Ecto neural progenitor cell (in vitro differentiated cells): ENCODE measurements around the gene LAMA4.
"Not testable (repeated sequence)": the region's sequence is repeated elsewhere in the genome, so short reads cannot be mapped to it uniquely, and the experiment has no call there.

Experiments used
- DNase-seq: peaks from one replicate; pipeline ENCODE4 v3.0.0-alpha.2; 2018; ENCODE audit warnings: low spot score

LAMA4 gene

DNA sequence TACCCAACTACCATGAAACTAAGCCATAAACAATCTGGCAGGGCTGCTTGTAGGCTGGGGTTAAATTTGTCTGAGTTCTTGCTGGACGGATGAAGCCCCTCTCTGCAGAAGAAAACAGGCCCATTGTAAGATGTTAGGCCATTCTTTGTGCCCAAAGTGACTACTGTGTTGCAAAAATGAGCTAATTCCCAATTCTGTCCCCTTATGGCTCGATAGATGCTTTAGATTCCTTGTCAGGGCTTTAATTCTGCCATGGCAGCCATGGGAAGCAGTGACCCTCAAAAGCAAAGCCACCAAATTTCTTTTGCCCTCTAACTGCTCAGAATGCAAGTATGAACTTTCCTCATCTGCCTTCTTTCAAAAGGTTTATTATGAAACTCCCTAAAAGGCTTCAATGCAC is 45.2 kb downstream of the LAMA4 start:
- DNase-seq, result no peak

DNA sequence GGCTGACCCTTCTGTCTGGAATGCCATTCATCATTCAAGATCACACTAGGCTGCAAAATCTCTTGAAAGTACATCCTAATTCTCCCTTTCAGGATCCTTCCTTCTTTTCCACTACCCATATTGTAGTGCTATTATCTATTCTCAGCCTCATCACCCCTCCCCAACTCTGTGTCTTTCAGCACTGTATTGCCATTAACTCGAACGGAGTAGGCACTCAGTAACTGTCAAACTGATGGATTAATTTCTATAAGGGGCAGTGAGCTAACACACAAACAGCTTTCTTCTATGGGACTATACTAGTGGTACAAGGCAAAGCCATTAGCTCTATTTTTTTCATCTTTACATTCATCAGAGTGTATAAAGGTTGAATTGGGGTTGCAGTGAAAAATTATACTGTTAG is 46.6 kb downstream of the LAMA4 start:
- DNase-seq, result no peak

DNA sequence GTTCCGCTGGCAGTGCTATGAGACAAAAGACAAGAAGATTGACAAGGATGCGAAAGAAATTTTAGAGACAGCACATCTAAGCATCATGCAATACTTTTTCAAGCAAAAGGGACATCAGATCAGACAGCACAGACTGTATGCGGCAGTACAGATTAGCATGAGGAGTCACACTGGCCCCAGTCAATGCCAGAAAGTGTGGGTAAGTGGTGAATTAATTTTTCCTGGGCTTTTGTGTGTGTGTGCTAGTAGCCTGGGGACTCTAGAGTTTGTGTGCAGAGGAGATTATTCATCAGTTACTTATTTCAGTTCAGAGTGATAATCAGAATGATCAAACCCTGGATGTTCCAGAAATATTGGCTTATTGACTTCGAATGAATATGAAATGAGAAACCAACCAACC is 47.2 kb downstream of the LAMA4 start:
- no peak for DNase-seq

DNA sequence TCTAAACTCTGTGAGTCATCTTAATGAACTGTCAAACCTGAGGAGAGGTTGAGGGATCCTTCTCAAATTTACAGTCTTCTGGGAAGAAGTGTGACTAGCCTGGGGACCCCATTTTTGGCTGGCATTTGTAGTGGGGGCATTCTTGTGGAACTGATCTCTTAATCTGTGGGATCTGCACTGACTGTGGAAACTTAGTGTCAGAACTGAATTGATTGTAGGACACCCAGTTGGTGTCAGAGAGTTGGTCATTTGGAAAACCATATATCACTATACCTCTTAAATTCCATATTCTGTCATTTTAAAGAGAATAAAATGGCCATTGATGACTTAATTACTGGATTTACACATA is 48.3 kb downstream of the LAMA4 start:
- no peak for DNase-seq

DNA sequence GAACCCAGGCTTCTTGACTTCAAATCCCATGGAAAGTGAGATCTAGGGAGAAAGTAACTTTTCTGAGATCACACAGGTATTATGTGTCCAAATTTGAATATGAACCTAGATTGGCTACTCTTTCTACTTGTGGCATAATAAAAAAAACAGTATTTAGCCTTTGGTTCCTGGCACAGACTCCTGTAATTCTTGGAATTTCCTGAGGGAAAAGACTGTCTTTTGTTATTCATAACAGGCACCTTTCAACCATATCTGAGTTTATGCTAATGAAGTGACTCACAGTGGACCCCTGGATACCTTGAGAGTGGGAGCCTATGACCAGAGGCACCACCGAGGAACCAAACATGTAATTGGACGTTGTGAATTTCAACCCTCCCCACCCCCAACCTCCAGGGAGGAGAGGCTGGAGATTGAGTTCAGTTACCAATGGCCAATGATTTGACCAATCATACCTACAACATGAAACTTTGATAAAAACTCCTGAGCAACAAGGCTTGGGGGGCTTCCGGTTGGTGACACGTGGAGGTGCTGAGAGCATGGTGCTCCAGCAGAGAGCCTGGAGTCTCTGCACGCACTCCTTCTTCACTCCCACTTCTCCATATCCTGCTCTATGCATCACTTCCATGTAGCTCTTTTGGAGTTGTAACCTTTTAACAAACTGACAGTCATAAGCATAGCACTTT is 48.8 kb downstream of the LAMA4 start:
- DNase-seq, result no peak

DNA sequence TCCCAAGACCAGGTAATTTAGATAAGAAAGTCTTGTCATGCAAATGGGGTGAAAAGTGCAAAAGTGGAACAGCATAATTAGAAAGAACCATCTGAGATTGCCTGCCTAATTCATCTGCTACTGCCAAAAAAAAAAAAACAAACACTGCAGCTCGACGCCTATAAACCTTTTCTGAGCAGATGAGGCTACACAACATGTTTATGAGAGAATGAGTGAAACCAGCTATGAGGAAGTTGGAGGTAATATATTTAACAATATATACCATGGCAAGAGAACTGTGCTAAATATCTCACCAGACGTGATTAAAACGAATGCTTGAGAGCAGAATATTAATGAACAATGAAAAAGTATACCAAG is 50.0 kb downstream of the LAMA4 start:
- DNase-seq, result no peak

DNA sequence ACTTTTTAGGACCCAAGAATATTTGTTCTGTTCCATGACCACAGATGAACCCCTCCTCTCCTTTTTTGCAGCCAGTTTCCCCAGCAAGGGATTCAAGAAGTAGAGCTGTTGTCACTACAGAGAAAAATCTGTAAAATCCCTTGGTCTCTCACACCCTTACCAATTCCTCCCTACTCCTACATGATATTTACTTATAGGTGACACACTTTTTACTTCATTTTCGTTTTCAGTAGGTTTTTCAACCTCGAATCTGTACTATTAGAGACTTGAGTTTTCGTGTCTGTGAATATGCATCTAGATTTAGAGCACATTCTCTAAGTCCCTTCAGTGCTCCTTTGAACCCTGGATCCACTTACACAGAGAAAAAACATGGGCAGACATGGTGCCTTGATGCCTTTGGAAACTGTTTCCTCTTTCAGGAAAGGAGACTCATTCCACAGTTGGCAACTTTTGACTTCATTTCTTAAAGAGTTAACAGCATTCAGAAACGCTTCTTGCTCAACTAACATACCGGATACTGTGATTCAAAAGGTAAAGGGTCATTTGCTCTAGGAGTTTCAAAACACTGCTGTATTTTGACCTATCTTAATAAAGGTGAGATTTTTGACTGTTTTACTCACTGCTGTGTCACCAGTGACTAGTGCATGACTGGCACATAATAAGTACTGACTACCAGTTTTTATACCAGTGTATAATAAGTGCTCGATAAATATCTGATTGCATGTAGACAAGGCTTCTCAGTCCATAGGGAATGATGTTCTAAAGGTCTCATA is 50.6 kb downstream of the LAMA4 start:
- DNase-seq, result no peak

DNA sequence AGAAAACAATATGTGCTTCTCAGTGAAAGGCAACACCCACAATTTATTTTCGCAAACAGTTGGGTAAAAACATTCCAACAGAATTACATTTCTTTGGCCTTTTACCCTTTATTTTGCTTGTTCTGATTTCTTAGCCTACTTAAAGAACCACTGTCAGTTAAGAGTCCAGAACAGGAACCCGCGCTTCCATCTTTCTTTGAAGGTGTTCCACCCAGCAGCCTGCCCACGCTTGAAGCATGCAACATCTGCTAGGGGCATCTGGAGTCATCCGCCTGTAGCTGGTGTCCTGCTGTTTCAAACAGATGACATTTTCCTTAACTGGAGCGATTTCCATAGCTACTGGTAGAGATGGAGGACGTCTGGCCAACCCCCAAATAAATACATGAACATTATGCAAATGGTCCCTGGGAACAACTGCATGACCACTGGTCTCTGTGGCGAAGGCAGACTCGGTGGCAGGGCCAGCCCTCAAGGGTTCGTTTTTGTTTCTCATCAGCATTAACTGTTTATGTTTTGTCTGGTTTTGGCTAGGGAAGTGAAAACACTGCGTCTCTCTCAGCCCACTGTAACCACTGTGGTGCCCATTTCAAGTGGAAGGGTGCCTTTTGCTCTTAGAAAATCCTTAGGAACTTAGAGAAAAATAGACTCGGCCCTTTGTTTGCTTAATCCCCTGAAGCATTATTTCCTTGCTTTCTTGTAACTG is 51.6 kb downstream of the LAMA4 start:
- DNase-seq, result no peak

DNA sequence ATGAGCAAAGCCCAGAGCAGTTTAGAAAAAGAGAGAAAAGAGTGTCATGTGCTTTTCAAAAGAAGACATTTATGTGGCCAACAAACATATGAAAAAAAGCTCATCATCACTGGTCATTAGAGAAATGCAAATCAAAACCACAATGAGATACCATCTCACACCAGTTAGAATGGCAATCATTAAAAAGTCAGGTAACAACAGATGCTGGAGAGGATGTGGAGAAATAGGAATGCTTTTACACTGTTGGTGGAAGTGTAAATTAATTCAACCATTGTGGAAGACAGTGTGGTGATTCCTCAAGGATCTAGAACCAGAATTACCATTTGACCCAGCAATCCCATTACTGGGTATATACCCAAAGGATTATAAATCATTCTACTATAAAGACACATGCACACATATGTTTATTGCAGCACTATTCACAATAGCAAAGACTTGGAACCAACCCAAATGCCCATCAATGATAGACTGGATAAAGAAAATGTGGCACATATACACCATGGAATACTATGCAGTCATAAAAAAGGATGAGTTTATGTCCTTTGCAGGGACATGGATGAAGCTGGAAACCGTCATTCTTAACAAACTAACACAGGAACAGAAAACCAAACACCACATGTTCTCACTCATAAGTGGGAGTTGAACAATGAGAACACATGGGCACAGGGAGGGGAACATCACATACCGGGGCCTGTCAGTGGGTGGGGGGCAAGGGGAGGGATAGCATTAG is 54.0 kb downstream of the LAMA4 start:
- not testable (repeated sequence) for DNase-seq

DNA sequence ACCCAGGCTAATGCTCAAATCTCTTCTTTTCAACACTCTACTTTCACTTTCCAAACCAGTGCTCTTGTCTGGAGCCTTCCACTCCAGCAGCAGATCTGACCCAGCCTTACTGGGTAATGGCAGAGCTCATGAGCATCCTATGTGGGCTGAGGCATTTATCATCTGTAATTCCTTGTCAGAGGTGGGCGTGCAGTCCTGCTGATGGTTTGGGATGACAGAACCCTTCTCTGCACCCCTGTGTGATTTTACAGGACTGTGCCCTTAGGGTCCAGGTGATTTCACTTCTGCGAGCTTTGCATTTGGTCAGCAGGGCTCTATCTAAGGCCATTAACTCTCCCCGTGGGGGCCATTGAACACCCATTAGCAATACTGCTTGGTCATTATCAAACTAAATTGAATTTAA is 55.4 kb downstream of the LAMA4 start:
- DNase-seq, result no peak

DNA sequence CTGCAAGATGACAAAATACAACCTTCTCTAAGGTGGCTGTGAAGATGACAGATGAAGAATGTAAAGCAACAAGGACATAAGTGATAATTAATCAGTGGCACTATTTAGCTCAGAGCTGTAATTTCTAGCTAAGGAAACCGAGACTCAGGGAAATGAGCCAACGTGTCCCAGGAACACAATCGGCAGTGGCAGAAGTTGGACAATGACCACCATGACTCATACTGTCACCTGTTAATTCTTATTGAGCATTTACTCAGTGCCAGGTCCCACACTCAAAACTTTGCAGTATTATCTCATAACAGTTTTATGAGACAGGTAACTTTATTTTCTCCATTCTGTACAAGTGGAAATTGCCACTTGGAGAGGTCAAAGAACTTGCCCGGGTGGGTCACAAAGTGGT is 55.8 kb downstream of the LAMA4 start:
- no peak for DNase-seq

DNA sequence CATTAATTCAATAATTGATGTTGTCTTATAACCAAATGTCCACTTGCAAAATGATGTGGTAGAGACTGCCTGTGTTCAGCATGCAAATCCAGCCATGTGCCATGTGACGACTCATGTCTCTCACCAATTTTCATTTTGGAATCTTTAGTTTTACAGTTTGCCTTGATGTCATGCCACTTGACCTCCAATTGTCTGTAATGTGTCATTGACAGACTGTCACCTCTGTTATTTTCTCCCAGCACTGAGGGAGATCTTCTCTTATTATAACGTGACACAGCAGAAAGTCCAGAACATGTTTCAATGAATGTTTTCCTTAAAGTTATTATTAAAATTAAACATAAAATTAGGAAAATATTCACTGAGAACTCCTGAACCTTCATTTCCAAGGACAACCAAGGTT is 56.7 kb downstream of the LAMA4 start:
- no peak for DNase-seq

DNA sequence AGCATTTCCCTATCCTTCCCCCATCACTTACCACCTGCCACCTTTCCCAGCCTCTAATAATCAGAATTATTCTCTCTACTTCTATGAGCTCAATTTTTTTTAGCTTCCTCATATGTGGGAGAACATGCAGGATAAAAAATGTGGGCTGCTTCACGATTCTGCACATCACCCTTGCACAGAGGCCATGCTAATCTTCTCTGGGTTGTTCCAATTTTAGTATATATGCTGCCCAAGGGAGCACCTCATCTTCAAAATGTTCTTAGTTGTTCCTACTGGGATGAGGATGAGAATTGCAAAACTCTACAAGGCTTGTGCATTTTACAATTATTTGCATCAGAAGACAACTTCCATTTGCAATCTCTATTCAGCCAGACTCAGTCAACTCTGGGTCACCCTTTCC is 58.1 kb downstream of the LAMA4 start:
- DNase-seq, result no peak

DNA sequence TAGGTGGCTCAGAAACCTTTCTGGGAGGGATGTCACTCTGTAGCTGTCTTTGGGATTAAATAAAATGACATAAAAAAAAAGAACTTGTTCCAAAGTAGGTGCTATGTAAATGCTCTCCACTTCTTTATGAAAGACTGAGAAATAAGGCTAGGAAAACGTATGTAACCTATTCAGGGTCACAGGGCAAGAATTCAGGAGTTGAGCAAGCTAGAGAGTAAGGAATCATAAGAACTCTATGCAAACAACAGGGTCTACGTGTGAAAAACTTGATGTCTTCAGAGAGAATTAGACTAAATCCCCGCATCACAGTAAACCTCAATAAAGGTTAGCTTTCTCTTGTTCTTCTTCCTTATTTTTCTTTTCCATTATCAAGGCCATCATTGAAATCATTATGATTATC is 59.2 kb downstream of the LAMA4 start:
- no peak for DNase-seq

DNA sequence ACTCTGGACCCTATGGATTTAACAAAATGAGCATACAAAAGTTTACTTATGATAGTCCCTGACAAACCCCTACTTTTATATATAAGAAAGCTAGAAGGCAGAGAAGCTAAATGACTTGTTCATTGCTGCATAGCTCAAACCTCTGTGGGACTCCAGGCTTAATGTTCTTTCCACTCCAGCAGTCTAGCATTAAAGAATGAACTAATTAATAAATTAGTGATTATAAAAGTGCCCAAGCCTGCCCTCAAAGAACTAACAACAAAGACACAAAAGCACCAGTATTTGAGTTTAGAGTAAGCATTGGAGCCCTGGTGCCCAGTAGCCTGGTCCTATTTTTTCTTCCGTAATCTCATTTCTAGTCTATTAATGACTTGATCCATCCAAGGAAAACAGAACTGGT is 59.9 kb downstream of the LAMA4 start:
- no peak for DNase-seq

DNA sequence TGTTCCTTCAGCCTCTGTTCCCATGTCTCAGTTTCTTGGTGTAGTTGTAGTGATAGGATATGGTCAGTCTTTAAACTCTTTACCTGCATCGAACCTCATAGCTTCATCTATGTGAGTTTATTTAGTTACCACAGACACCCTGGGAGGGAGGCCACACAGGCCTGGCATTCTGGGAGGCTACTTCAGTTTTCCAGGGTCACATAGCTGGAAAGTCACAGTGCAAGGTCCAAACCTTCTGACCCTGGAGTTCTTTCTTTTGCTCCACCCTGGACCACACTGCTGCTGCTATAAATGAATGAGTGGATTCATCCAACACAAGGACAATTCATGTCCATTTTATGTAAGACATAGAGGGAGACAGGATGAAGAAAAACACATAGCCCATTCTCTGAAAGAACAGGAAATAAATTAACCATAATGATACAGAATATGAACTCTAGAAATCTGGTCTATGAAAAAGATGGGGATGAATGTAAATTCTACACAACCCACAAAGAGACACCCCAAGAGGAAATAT is 60.8 kb downstream of the LAMA4 start:
- no peak for DNase-seq

DNA sequence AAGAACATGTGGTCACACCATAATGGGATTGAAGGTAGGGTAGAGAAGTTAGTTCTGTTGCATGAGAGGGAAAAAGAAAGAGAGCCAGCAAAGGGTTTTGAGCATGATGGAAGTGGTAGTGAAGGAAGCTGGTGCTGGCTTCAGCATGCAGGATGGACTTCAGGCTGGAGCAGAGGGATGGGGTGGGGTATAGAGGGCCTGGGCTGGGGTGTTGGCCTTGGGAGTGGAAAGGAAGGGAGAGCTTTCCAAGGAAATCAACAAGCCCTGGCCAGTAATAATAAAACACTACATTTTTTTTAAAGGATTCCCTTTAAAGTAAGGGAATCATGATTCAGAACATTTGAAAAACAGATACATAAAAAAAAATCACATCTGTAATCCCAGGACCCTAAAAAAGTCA is 61.2 kb downstream of the LAMA4 start:
- DNase-seq, result no peak

DNA sequence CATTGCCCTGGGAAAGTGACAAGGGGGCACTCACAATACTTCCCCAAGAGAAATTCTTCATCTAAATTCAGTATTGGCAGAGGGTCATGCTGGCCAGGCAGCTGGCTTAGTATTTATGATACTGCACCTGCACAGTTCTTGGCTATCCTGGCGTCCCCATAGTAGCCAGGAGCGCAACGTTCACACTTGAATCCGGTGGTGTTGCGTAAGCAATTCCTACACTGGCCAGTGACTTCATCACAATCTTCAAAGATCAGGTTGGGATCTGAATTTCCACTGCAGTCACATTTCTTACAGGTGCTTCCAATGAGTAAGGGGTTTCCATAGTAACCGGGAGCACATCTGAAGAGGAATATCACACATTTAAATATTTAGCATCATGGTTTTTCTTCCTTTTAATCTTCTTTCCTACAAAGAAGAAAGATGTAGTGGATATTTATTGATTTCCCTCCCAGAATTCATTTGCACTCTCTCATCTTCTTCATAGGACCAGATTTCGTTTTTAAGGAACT is 62.8 kb downstream of the LAMA4 start:
- no peak for DNase-seq

DNA sequence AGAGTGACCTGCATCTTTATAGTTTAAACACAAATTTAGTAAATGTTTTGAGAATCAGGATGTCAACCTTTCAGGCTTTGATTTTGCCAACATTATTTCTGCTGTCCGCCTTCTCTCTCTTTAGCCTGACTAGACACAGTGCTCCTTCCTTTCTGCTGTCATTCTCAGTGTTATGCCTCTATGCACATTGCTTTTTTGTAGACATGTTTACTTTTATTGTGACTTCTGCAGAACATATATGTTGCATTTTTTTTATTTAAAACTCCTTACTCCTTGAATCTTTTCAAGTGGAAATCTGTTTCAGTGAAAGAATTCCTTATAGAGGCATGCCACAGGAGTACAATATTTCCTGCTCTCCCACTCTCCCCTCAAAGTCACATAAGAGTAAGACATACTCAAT is 64.2 kb downstream of the LAMA4 start:
- DNase-seq, result no peak

DNA sequence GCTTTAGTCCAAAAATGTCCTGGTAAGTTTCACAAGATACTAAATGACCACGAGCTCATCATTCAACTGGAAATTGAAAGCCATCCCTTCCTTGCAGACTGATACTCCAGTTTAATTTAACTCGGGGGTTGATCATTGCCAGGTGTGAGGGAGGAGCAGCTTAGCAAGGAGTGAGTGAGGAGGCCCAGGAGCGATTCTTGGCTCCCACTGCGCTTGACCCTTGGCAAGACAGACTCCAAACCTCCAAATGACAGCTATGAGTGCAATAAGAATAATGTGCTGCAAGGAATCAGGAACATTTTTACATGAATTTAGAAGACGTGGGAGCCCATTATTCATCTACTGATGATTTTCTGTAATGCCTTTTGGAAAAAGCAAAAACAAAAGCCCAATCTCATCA is 64.9 kb downstream of the LAMA4 start:
- no peak for DNase-seq

DNA sequence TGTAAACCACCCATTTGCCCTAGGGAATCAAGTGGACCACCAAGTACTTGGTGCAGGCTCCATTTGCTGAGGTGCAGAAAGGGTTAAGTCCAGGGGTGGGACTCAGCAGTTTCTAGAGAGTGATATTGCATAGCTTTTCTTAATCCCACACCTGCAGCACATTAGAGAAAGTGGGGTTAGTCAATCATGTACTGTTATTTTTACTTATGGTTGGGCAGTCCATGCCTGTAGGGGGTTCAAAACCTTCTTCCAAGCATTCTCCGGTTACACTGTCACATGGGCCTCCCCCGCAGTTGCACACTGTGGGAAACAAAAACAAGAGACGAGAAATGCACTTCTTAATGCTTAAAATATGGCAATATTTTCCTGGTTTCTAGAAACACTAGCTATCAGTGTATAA is 65.5 kb downstream of the LAMA4 start:
- DNase-seq, result no peak

DNA sequence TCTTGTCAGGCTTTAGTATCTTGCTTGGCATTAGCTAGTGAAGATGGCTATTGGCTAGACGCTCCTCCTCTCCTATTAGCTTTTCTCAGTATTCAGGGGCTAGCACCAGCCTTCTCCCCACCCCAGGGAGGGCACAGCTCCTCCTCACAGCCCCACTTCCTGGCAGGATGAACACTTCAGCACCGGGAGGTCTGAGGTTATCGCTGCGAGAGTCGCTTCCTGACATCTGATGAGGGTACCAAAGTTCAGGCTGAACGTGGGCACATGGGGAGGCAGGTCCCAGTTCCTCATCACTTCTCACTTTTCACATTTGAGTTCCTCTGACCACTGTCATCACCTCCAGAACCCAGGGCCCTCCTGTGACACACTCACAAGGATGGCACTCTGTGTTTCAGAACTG is 66.6 kb downstream of the LAMA4 start:
- no peak for DNase-seq
